ENCODE data around the gene MAGI2. TPM values are rescaled to one million over a fixed set of nuclear protein-coding genes. Genes with fewer than 3 reads are reported as not detected.

MAGI2 gene
- total RNA-seq, 1 experiment from 2014 or later: 14.3 TPM

DNA sequence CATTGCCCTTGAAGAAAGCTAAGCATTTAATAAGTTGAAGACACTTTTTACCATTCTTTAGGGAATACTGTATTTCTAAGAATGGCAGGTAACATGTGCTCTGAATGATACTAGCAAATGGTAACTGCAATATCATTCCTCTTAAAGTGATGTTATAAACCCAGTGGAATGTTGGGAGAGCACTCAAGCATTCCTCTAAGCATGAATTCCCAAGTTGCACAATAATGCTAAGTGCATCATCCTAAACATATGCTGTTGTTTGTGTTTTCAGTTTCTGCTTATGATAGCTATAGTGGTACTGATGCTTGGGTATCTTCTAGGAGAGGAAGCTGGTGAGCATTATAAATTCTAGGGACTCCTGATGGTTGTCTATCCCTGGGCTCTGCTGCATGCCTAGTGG lies 980.9 kb downstream of the MAGI2 start:
- Histone ChIP-seq H2AK5ac (ENCODE audit: insufficient read length, low read length) (no peak overlapping the region), H2BK15ac (ENCODE audit: low read depth, low read length) (no peak overlapping the region), H4K5ac (ENCODE audit: insufficient read length, low read depth, low read length) (no peak overlapping the region), H3K4ac (ENCODE audit: low read depth, low read length) (no peak overlapping the region), H3K4me1 (ENCODE audit: insufficient read depth, low read length) (no peaks in the 10 kb centered on the region), H3K79me2 (ENCODE audit: insufficient read depth, low read length) (no peaks in the 10 kb centered on the region), H4K8ac (replicated peaks; ENCODE audit: insufficient read length, low read depth, low read length) (no peak overlapping the region), H4K91ac (ENCODE audit: insufficient read length, low read depth, low read length) (no peak overlapping the region), H2BK12ac (ENCODE audit: insufficient read length, low read depth, low read length) (no peak overlapping the region), H3K79me1 (ENCODE audit: insufficient read depth, low read depth, low read length, poor library complexity, severe bottlenecking) (no peaks in the 10 kb centered on the region), H3K23ac (ENCODE audit: insufficient read length, low read depth, low read length) (no peak overlapping the region), H3K14ac (ENCODE audit: insufficient read depth, low read length) (no peak overlapping the region), H3K27ac (ENCODE audit: insufficient read length, low read depth, low read length) (no peak overlapping the region), H3T11ph (ENCODE audit: low read length) (no peak overlapping the region), H3K23me2 (ENCODE audit: insufficient read length, low read depth, low read length, poor library complexity, severe bottlenecking) (no peaks in the 10 kb centered on the region), H2BK5ac (ENCODE audit: insufficient read length, low read length) (no peak overlapping the region), H3K4me2 (ENCODE audit: insufficient read depth, insufficient read length, low read length) (no peak overlapping the region), H2AFZ (ENCODE audit: low read length) (no peak overlapping the region), H2BK120ac (ENCODE audit: low read depth, low read length, poor library complexity, severe bottlenecking) (no peak overlapping the region), H3K9ac (ENCODE audit: extremely low read depth, insufficient read length, low read length) (no peak overlapping the region), H3K18ac (ENCODE audit: insufficient read length, low read depth, low read length) (no peak overlapping the region), H3K56ac (ENCODE audit: insufficient read length, low read depth, low read length) (no peak overlapping the region), H3K27me3 (ENCODE audit: insufficient read depth, low read length) (no peaks in the 10 kb centered on the region), H3K9me3 (ENCODE audit: control insufficient read depth, low read depth, low read length) (no peaks in the 10 kb centered on the region), H4K20me1 (ENCODE audit: control insufficient read depth, insufficient read depth, insufficient read length) (no peaks in the 10 kb centered on the region), H2BK20ac (ENCODE audit: low read depth, low read length, poor library complexity, severe bottlenecking) (no peak overlapping the region)
- Mint-ChIP-seq H3K27ac (no peak overlapping the region), H3K4me1 (no peaks in the 10 kb centered on the region; a peak in 1 of 4 replicates), H3K36me3 (ENCODE audit: insufficient read depth in 1 of 3, low read depth in 3 of 3) (no peaks in the 10 kb centered on the region), H3K4me3 (no peak overlapping the region), H3K27me3 (ENCODE audit: low read depth) (no peaks in the 10 kb centered on the region), H3K9me3 (no peaks in the 10 kb centered on the region)
- TF ChIP-seq, protein P1, sequence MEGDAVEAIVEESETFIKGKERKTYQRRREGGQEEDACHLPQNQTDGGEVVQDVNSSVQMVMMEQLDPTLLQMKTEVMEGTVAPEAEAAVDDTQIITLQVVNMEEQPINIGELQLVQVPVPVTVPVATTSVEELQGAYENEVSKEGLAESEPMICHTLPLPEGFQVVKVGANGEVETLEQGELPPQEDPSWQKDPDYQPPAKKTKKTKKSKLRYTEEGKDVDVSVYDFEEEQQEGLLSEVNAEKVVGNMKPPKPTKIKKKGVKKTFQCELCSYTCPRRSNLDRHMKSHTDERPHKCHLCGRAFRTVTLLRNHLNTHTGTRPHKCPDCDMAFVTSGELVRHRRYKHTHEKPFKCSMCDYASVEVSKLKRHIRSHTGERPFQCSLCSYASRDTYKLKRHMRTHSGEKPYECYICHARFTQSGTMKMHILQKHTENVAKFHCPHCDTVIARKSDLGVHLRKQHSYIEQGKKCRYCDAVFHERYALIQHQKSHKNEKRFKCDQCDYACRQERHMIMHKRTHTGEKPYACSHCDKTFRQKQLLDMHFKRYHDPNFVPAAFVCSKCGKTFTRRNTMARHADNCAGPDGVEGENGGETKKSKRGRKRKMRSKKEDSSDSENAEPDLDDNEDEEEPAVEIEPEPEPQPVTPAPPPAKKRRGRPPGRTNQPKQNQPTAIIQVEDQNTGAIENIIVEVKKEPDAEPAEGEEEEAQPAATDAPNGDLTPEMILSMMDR (conservative IDR thresholded peaks at IDR 0.05): no peak
- DNase-seq: no peak
